HEK293 (cell line): ENCODE results near the gene CORO1C.

ENCODE experiments used
- GLI4 ChIP-seq: fragments of 450-650 bp; formaldehyde crosslinking; IDR thresholded peaks from 2 replicates; pipeline ENCODE4 v1.5.1; 2016; ENCODE audit warnings: missing biosample characterization, missing genetic modification characterization
- ZFHX2 ChIP-seq: fragments of 450-650 bp; formaldehyde crosslinking; conservative IDR thresholded peaks from 2 replicates; pipeline ENCODE4 v1.5.1; 2016; ENCODE audit warnings: missing biosample characterization, missing genetic modification characterization
- ZNF335 ChIP-seq: fragments of 450-650 bp; formaldehyde crosslinking; conservative IDR thresholded peaks from 2 replicates; pipeline ENCODE4 v1.5.1; 2016; ENCODE audit warnings: missing biosample characterization, missing genetic modification characterization
- TF ChIP-seq, protein P1 (sequence below): fragments of 450-650 bp; formaldehyde crosslinking; IDR thresholded peaks from 2 replicates; pipeline ENCODE4 v1.5.1; 2016; ENCODE audit warnings: missing biosample characterization, missing genetic modification characterization

DNA sequence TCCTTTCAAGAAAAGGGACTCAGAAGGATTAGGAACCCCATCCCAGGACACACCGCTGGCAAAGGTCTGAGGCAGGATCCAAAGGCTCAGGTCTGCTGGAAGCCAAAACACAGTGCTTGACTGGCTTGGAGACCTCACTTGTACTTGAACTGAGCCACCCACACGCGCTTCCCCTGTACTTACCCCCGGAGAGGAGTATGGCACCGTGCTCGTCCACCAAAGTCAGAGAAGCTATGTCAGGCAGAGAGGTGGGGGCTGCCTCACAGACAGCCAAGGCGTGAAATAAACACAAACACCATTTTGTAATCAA, 86.6 kb downstream of the CORO1C start:
- TF ChIP-seq GLI4 (tag by site-specific recombination) (no peak), ZNF335 (tag by site-specific recombination) (no peak), ZFHX2 (no peak)
- TF ChIP-seq, protein P1, sequence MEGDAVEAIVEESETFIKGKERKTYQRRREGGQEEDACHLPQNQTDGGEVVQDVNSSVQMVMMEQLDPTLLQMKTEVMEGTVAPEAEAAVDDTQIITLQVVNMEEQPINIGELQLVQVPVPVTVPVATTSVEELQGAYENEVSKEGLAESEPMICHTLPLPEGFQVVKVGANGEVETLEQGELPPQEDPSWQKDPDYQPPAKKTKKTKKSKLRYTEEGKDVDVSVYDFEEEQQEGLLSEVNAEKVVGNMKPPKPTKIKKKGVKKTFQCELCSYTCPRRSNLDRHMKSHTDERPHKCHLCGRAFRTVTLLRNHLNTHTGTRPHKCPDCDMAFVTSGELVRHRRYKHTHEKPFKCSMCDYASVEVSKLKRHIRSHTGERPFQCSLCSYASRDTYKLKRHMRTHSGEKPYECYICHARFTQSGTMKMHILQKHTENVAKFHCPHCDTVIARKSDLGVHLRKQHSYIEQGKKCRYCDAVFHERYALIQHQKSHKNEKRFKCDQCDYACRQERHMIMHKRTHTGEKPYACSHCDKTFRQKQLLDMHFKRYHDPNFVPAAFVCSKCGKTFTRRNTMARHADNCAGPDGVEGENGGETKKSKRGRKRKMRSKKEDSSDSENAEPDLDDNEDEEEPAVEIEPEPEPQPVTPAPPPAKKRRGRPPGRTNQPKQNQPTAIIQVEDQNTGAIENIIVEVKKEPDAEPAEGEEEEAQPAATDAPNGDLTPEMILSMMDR (tag by site-specific recombination) = no peak
